IMR-90 (cell line): ENCODE measurements around the gene TTYH3. TPM values are rescaled to one million over a fixed set of nuclear protein-coding genes. Genes with fewer than 3 reads are reported as not detected.
A peak's percentile ranks its signal among the peaks of the same experiment; 100 is the strongest.

ENCODE experiments used
- ATAC-seq: fragments of 200-7000 bp; cut with Tn5 transposase; 2 replicates; pipeline ENCODE4 v1.9.1; 2020; ENCODE audit warnings: low read depth, mild to moderate bottlenecking, moderate library complexity
- BruUV-seq: library from RNA; stranded (reverse); fragments of 400-500 nt; replicated peaks from 2 replicates; lab custom pipeline; 2021; lab: Mats Ljungman, UMichigan
- CTCF ChIA-PET: fragments of 300-600 bp; formaldehyde crosslinking; extraction: SDS; loops from one replicate; lab custom pipeline; 2021; ENCODE audit warnings: antibody characterized with exemption; lab: Yijun Ruan, JAX
- POLR2A ChIA-PET: fragments of 300-600 bp; sonication (Branson Sonifier 250); formaldehyde crosslinking; loops from one replicate; lab custom pipeline; 2022; ENCODE audit warnings: antibody characterized with exemption; ENCODE audit not compliant: unreplicated experiment; lab: Charles Lee
- DNase-seq: peaks from one replicate; pipeline ENCODE4 v3.0.0; 2013
- H2AFZ ChIP-seq: replicated peaks from 2 replicates; pipeline ENCODE3; 2013; ENCODE audit warnings: low read length, mild to moderate bottlenecking; ENCODE audit not compliant: poor library complexity
- H2AK5ac ChIP-seq: 2 replicates; pipeline ENCODE4 v1.6.1; 2013; ENCODE audit warnings: low read depth, low read length, inconsistent platforms
- H2AK9ac ChIP-seq: replicated peaks from 2 replicates; pipeline ENCODE3; 2013; ENCODE audit warnings: mild to moderate bottlenecking, low read depth, low read length, moderate library complexity; ENCODE audit not compliant: poor library complexity
- H2BK120ac ChIP-seq: 2 replicates; pipeline ENCODE4 v1.6.1; 2013; ENCODE audit warnings: low read depth, low read length, inconsistent platforms
- H2BK15ac ChIP-seq: 3 replicates; pipeline ENCODE4 v1.6.1; 2013; ENCODE audit warnings: low read depth, low read length, inconsistent platforms
- H2BK20ac ChIP-seq: 2 replicates; pipeline ENCODE4 v1.6.1; 2013; ENCODE audit warnings: low read depth, mild to moderate bottlenecking, inconsistent platforms, low read length, moderate library complexity
- H2BK5ac ChIP-seq: 2 replicates; pipeline ENCODE4 v1.6.1; 2013; ENCODE audit warnings: mild to moderate bottlenecking, low read depth, low read length, inconsistent platforms; ENCODE audit not compliant: poor library complexity, severe bottlenecking
- H3K14ac ChIP-seq: replicated peaks from 2 replicates; pipeline ENCODE4 v1.6.1; 2013; ENCODE audit warnings: low read depth, low read length, inconsistent platforms
- H3K18ac ChIP-seq: 2 replicates; pipeline ENCODE4 v1.6.1; 2013; ENCODE audit warnings: low read depth, low read length, control low read depth
- H3K23ac ChIP-seq: 2 replicates; pipeline ENCODE4 v1.6.1; 2013; ENCODE audit warnings: low read depth, low read length, inconsistent platforms
- H3K27ac ChIP-seq: 2 replicates; pipeline ENCODE4 v1.5.1; 2013; ENCODE audit warnings: mild to moderate bottlenecking, control low read depth, low read length; ENCODE audit not compliant: insufficient read depth
- H3K27me3 ChIP-seq: 2 replicates; pipeline ENCODE4 v1.6.1; 2013; ENCODE audit warnings: low read length; ENCODE audit not compliant: control insufficient read depth, insufficient read depth
- H3K36me3 ChIP-seq: 2 replicates; pipeline ENCODE4 v1.6.1; 2013; ENCODE audit warnings: low read length, mixed read lengths; ENCODE audit not compliant: control insufficient read depth, insufficient read depth
- H3K4ac ChIP-seq: 2 replicates; pipeline ENCODE4 v1.6.1; 2013; ENCODE audit warnings: low read depth, low read length, inconsistent platforms
- H3K4me1 ChIP-seq: 2 replicates; pipeline ENCODE4 v1.6.1; 2013; ENCODE audit warnings: low read length, mixed read lengths; ENCODE audit not compliant: control insufficient read depth, insufficient read depth
- H3K4me2 ChIP-seq: 2 replicates; pipeline ENCODE4 v1.6.1; 2013; ENCODE audit warnings: low read depth, mild to moderate bottlenecking, control low read depth, low read length, moderate library complexity
- H3K4me3 ChIP-seq: 2 replicates; pipeline ENCODE4 v1.5.1; 2013; ENCODE audit warnings: low read depth, mild to moderate bottlenecking, control low read depth, low read length, moderate library complexity; ENCODE audit not compliant: insufficient read depth
- H3K56ac ChIP-seq: 2 replicates; pipeline ENCODE4 v1.6.1; 2013; ENCODE audit warnings: low read length, inconsistent platforms; ENCODE audit not compliant: insufficient read depth; ENCODE audit errors: extremely low read depth
- H3K79me1 ChIP-seq, 2 experiments: 2 replicates each; pipeline ENCODE4 v1.6.1; 2013; ENCODE audit warnings: low read length in 2 of 2, inconsistent platforms in 1 of 2, low read depth in 1 of 2
- H3K9ac ChIP-seq: 2 replicates; pipeline ENCODE4 v1.6.1; 2013; ENCODE audit warnings: low read depth, low read length, control low read depth
- H3K9me1 ChIP-seq: 2 replicates; pipeline ENCODE4 v1.6.1; 2013; ENCODE audit warnings: low read length, inconsistent platforms; ENCODE audit not compliant: insufficient read depth
- H3K9me3 ChIP-seq: 2 replicates; pipeline ENCODE4 v1.6.1; 2013; ENCODE audit warnings: low read length; ENCODE audit not compliant: control insufficient read depth, insufficient read depth
- H4K20me1 ChIP-seq: 2 replicates; pipeline ENCODE4 v1.6.1; 2013; ENCODE audit warnings: low read length, inconsistent platforms; ENCODE audit not compliant: insufficient read depth
- H4K5ac ChIP-seq: 2 replicates; pipeline ENCODE4 v1.6.1; 2013; ENCODE audit warnings: mild to moderate bottlenecking, low read depth, low read length, control low read depth
- H4K8ac ChIP-seq, 2 experiments: 2 replicates each; pipeline ENCODE4 v1.6.1; 2013; ENCODE audit warnings: low read depth in 2 of 2, low read length in 2 of 2, control low read depth in 1 of 2, inconsistent platforms in 1 of 2
- H4K91ac ChIP-seq: 2 replicates; pipeline ENCODE4 v1.6.1; 2013; ENCODE audit warnings: low read depth, low read length, inconsistent platforms; ENCODE audit not compliant: insufficient read depth
- CEBPB ChIP-seq: IDR thresholded peaks from 2 replicates; pipeline ENCODE4 v1.6.1; 2012; ENCODE audit warnings: low read depth, low read length, improper control_type of control experiment
- MXI1 ChIP-seq: IDR thresholded peaks from 2 replicates; pipeline ENCODE4 v1.6.1; 2012; ENCODE audit warnings: low read depth, mild to moderate bottlenecking, low read length, moderate library complexity, borderline replicate concordance
- RFX5 ChIP-seq: IDR thresholded peaks from 2 replicates; pipeline ENCODE4 v1.8.0; 2012; ENCODE audit warnings: low read depth, mild to moderate bottlenecking, low read length, moderate library complexity
- USF2 ChIP-seq: fragments of 150-350 bp; IDR thresholded peaks from 2 replicates; pipeline ENCODE4 v1.6.1; 2017; ENCODE audit warnings: mild to moderate bottlenecking, antibody characterized with exemption, low read length, low read depth
- WGBS, 2 experiments: methylation state at CpG; one replicate each; pipeline versions ENCODE4 v1.1.5 to v1.1.7; 2013; ENCODE audit warnings: missing lambda C conversion rate in 2 of 2; ENCODE audit not compliant: insufficient read length in 1 of 2; ENCODE audit errors: extremely low coverage in 2 of 2; 5-methylcytosine and 5-hydroxymethylcytosine counted together
- dilution Hi-C: fragments of 300-500 bp; cut with HindIII; formaldehyde crosslinking; loops from one replicate; pipeline ENCODE4 v1.14.3; 2018; ENCODE audit warnings: low sequenced_read_pairs; ENCODE audit not compliant: unreplicated experiment
- in situ Hi-C: fragments of 300-500 bp; cut with MboI; formaldehyde crosslinking; loops from 3 replicates; pipeline ENCODE4 v1.14.3; 2019; ENCODE audit warnings: low sequenced_read_pairs, inconsistent platforms, mixed read lengths
- intact Hi-C: fragments of 100-400 bp; cut with micrococcal nuclease; formaldehyde crosslinking; loops from 2 replicates; pipeline ENCODE4 v1.10.0; 2022
- polyA plus RNA-seq, 3 experiments: library from polyadenylated mRNA; depleted of rRNA; stranded (reverse); fragments of >200 nt; gene quantifications; 2 replicates each; pipeline ENCODE4 v1.2.3, GENCODE V29; 2012; ENCODE audit warnings: low replicate concordance in 1 of 3
- total RNA-seq: library from RNA; depleted of rRNA; stranded (reverse); fragments of >200 nt; gene quantifications from 2 replicates; pipeline ENCODE4 v1.2.3, GENCODE V29; 2012

Gene TTYH3
- total and polyA plus RNA-seq, 2 of the 4 experiments (the other 2 are of a cell fraction): 5.6 to 82.6 TPM

GRCh38 chr7:2621948-2622640, 9.7 kb upstream of the TTYH3 start:
- Histone ChIP-seq H3K4ac (peak overlapping the region; percentile 36), H3K4me3 (no peak overlapping the region), H3K36me3 (no peaks in the 10 kb centered on the region), H3K9me3 (no peaks in the 10 kb centered on the region), H3K27me3 (no peaks in the 10 kb centered on the region), H2BK5ac (no peak overlapping the region), H3K18ac (no peak overlapping the region), H3K9me1 (peaks cover 10% of the 10 kb centered on the region; the same call in 1 of the 2 replicates), H2AFZ (peak overlapping the region; percentile 70), H4K8ac (0 out of 4 replicates have a peak overlapping the region, but pooled peaks of 1 of the 2 experiments have one; percentile 3), H3K27ac (no peak overlapping the region), H4K91ac (no peak overlapping the region), H2BK120ac (0 out of 2 replicates have a peak overlapping the region, but pooled peaks have one; percentile 26), H2BK15ac (no peak overlapping the region), H3K4me1 (peaks cover 22% of the 10 kb centered on the region), H3K14ac (no peak overlapping the region), H3K56ac (no peak overlapping the region), H2BK20ac (peak overlapping the region; percentile 13; the same call in 1 of the 2 replicates), H3K9ac (no peak overlapping the region), H2AK5ac (0 out of 2 replicates have a peak overlapping the region, but pooled peaks have one; percentile 33), H3K23ac (no peak overlapping the region), H3K79me1 (no peaks in the 10 kb centered on the region), H2AK9ac (peak overlapping the region; percentile 91), H4K20me1 (peaks cover 7% of the 10 kb centered on the region; the same call in 1 of the 2 replicates), H4K5ac (no peak overlapping the region), H3K4me2 (no peak overlapping the region)
- intact Hi-C loops (no loop called here), dilution Hi-C loops (no loop called here), in situ Hi-C loops (no loop called here)
- ChIA-PET POLR2A (interaction anchor here (0.6 to 1.1 kb wide), 2 partner anchors 9 to 178 kb away, joined by 3 read pairs; partner anchors contain the start of gene TTYH3), CTCF (no interaction called here)
- DNase-seq: no peak
- BruUV-seq: no TSS peak
- ATAC-seq: no peak
- 69% methylated on average over 3 of the region's 12 CpGs; no CpG with 5 or more reads in 1 of the 2 experiments for WGBS, 2 experiments
- TF ChIP-seq USF2: no peak
- no peak for TF ChIP-seq RFX5
- TF ChIP-seq MXI1: no peak
- TF ChIP-seq CEBPB: no peak
